ENCODE measurements around the gene XRCC4. TPM values are rescaled to one million over a fixed set of nuclear protein-coding genes. Genes with fewer than 3 reads are reported as not detected.
"Not testable (repeated sequence)": the region's sequence is repeated elsewhere in the genome, so short reads cannot be mapped to it uniquely, and the experiment has no call there.

The XRCC4 gene
- polyA plus RNA-seq (2013, experiment 1 of 2; ENCODE audit: insufficient read length), result 7.1 TPM
- polyA plus RNA-seq (2013, experiment 2 of 2; ENCODE audit: insufficient read length), result 7.6 TPM

DNA sequence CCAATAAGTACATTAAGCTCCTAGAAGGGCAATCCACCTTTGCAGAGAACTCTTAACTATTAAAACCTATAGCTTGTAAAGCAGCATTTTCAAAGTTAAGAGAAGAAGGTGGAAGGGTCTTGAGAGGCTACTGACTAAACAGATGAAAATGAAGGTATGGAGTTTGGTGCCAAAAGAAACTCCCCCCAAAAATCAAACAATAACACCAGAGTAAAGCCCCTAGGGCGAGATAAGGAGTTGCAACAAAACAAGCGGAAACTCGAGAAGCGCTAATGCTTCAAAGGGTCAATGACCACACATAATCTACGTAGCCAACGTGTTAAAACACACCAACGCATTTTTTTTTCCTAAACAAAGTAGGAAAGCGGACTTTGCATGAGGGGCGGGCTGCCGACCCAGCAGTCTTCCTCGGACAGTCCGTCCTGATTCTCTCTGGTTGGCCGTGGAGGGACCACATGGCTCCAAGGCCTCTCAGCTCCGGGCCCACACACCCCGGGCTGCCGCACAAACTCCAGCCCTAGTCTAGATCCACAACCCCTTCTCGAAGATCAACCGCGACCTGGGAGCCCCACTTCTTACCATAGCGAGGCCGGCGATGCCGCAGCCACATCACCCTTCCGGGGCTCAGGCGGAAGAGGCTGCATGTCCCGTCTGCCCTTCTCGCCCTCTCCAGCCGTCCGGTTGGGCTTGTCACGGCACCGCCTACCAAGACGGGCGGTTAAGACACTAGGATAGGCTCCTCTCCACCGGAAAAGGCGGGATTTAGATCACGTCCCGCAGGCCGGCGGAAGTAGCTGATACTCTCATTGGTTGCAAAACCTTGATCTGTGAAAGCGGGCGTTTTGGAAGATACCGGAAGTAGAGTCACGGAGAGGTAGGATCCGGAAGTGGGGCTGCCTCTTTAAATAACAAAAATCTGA, at the start of gene XRCC4, which contains the start of gene TMEM167A:
Gene XRCC4 (plus strand): TSS at position 806 of the 920 bp plus-strand sequence. CDS start 27,373 bp downstream, outside the sequence.
Gene TMEM167A (minus strand): TSS at position 653 of the 920 bp plus-strand sequence. CDS start 71 bp downstream, at position 582.
- DNase-seq, result peak; percentile 99

DNA sequence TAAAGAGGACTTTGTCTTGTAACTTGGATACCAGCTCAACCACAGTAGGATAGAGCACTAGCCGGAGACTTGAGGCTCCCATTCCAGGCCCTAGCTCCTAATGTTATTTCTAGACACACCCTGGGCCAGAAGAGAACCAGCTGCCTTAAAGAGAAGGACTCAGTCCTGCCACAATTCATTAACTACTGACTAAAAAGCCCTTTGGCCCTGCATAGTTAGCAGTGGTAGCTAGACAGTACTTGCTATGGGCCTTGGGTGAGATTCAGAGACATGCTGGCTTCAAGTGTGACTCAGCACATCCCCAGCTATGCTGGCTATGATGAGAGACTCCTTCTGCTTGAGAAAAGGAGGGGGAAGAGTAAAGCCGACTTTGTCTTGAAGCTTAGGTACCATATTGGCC, 47.4 kb upstream of the XRCC4 start:
- peak; percentile 50 for DNase-seq

DNA sequence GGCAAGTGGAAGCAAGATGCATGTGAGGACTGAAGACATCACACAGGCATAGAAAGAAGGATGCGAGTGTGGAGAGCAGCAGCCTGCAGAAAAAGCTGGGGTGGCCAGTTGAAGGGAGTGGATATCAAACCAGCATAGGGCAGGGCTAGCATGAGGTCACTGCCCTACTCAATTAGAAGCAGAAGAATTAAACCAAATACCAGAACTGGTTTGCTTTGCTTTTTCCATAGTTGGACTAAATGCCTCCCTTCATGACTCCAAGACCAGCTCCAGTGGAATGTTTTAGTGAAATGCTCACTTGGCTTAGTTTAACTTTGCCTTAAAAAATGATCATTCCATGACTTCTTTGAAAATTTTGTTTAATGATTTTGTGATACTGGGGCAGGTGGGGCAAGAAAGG, 46.0 kb upstream of the XRCC4 start:
- DNase-seq, result no peak

DNA sequence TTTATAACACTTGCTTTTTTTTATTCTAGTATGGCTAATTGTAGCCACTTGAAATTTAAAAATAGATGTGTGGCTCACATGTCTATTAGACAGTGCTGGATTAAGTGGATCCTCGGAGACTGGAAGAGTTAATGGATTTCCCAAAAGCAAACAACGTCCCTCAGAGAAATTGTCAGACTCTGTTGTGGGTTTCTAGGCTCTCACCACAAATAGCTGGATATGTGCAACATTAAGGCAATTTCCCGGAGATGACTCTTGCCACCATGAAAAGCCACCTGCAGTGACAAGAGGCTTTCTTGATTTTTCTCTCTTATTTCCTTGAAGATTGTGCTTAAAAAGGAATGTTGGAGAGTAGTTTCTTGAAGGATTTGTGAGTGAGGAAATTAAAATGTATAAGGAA, 43.3 kb upstream of the XRCC4 start:
- DNase-seq, result no peak

DNA sequence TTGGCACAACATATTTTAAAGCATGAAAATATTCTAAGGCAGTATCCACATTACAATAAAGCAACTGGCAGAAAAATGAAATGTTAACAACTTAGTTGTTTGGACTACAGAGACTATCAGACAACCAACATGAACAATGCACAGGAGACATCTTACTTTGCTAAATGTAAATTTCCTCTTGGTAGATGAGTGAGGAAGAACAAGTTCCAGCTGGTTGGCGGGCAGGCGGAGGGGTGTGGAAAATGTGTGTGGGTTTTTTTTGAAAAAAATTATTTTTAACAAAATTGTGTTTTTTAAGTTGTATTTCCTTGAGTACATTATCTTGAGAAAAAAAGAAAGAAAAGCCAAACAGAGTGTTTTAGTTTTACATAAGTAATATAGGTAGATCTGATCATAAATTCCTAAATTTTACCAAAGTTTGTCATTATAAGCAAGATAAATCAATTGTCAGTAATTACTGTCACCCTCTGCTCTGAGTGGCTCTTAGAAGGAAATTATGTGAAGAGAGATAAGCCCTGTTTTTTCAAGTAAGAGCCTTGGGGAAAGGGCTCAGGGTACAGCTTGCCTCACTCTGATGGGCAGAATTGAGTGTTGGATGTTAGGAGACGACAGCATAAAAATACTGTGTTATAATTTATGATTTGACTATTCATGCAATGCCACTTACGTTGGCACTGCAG, 42.7 kb upstream of the XRCC4 start:
- no peak for DNase-seq

DNA sequence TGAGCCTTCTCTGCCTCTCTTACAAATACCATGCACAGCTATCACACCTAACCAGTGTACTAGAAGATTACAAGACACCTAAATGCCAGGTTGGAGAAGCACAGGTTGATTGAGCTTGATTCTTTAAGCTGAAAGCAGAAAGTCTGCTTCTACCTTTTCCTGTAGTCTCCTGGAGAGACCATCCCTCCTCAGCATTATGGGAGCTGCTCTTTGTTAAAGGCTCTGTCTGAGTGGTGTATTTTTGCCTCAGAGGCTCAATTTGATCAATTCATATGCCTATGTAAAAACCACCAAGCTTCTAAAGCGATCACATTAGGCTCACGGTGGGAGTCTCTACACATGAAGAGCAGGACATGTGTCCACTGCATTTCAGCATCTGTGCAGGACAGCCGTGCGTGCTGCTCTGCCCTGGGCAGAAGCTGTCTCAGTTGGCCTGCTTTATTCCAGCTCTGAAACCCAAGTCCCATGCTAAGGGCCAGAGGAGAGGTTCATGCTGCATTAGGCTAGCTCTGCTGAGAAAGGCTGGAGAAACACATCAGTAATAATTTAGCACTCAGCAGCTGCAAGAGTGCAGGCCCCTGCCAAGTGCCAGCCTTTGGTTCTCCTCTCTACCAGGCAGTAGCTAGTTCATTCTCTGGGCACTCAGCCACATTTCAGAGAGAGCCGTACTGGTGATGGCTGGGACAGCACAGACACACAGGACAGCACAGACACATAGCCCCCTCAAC, 41.8 kb upstream of the XRCC4 start:
- DNase-seq, result no peak

DNA sequence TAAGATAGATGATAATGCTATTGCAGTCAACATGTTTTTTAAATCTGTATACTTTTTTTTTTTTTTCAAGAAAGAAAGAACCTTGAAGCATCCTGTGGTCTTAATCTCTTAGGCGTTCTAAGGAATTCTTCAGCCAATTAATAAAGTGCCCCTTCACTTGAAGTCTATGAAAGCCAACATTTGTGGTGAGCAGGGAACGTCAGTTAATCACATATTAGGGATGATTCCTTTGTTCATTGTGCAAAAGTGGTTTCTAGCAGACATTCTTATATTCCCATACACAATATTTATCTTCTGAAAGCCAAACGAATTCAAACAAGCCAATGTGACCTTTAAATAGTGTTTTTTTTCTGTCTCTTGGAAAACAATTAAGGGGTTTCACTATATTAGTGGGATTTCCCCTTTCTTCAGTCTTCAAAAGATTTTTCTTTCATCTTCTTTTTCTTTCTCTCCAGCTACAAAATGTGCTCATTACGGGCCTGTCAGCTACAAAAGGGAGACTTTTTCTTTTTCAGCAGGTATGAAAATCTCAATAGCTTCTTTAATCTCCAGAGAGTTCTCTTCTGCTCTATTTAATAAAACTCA, 40.3 kb upstream of the XRCC4 start:
- peak; percentile 19 for DNase-seq

DNA sequence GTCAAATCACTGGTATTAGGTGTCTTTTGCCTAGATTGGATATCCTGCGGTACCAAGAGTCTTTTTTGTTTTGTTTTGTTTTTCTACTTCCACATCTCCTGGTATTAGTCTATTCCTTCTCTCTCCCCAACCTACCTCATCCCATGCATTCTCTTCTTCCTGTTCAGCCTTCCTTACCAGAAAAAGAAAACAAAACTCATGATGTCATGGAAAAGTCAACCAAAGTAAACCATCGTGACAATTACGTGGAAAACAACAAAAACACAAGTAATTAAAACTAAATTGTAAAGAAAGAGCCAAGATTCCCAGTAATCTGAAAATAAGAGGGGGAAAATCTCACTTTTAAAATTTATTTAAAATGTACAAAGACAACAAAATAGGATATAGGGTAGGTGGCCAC, 38.4 kb upstream of the XRCC4 start:
- DNase-seq, result no peak

DNA sequence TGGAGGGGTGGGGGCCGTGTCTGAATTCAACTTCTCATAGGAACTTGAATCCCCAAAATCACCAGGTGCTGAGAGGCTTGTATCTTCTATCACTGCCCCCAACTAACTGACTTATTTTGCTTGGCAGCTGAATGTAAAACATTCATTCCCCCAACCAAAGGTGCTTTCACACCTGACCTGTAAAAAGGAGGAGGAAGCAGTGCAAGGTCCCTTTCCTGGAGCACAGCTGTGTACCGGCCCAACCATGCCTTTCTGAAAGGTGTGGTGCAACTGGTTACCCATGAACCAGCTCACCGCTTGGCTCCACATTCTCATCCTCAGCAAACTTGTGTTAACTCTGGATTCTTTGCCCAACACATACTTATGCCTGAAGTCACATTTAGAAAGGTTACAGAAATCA, 34.8 kb upstream of the XRCC4 start:
- DNase-seq, result no peak

DNA sequence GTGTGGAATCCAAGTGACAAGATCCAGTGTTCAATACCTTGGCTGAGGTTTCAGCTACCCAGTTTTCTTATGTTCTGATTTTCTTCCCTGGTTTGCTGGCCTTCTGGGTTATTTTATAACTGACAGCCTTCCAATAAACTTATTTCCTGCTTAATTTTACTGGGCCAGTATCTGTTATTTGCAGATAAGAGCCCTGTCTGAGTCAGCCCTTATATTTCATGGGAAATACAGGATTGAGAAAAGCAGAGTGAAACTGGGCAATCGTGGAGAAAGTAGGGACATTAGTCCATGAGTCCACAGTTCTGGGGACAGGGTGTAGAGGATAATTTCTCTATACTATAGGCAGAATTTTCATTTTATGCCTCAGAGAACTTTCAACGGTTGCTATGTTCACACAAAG, 32.4 kb upstream of the XRCC4 start:
- no peak for DNase-seq

DNA sequence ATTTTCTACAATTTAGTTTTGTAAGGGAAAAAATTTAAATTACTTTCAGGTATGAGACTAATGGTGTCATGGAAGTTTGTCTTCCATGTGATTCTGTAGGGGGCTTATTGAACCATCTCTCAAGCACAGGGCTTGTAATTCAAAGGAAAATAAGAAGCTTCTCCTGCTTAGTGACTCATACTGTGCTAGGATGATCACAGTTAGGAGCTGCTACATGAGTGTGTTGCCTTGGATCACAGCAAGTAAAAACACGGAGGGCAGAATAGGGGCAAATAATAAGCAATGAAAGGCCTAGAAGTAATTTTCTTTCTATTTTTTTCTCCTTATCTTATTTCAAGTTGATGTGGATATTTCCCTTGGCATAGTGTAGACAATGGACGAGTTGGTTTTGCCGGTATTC, 29.1 kb upstream of the XRCC4 start:
- DNase-seq, result no peak

DNA sequence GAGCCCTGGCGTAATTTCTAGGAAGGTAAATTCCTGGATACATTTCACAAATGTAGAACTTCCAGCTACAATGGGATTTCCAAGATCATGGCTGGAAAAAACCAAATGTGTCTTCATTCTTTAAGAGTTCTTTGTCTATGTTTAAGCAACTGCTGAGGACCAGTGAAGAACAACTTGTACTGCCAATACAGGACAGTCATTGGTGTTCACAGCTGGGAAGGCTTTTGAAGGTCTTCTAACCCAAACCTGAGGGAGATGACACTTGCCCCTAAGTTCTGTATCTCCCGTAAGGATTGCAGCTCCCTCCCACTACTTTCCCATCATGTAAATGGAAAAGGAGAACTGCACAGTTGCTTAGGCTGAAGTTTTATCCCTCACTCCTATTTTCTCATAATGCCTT, 28.5 kb upstream of the XRCC4 start:
- DNase-seq, result no peak

DNA sequence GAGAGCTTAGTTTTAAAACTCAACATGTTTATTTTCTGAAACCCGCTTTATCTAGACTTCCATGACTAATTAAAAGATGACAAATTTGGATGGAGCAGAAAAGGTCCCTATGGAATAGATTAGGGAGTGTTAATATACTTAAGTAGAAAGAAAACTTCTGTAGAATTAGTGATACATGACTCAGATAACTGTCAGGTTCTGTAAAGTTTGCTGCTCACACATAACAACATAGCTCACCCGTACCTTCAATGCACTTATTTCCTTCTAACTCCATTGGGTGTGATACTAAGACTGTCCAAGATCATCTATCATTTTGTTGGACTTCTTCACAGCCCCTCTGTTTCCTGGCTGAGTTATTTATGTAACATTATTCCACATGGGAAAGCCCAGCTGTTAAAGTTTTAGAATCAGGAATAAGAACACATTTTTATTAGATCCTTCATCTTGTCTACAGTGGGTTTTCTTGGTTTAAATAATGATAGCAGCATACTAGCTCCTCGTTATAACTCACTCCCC, 27.9 kb upstream of the XRCC4 start:
- no peak for DNase-seq

DNA sequence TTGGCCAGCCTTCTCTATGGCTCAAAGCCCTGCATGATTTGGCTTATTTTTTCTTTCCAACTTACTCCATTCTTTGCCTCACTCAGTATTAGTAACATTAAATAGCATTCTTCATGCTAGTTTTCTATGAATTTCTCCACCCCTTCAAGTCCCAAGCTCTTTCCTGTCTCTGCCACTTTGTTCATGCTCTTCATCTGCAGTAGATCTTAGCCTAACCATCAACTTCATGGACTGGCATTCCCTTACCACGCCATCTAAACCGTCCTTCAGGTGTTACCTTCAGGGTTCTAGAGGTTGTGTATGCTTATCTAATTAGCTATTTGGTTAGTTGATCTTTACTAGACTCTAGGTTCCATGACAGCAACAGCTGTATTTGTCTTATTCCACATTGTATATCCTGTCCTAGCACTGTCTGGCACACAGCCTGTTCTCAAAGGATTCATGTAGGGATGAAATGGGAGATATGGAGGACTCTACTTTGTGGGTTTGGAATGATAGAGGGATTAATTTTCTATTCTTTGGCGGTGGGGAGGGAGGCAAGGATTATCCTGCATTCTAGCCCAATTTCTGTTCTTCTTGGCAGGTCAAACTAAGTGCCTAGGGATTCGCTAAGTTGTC, 26.5 kb upstream of the XRCC4 start:
- no peak for DNase-seq

DNA sequence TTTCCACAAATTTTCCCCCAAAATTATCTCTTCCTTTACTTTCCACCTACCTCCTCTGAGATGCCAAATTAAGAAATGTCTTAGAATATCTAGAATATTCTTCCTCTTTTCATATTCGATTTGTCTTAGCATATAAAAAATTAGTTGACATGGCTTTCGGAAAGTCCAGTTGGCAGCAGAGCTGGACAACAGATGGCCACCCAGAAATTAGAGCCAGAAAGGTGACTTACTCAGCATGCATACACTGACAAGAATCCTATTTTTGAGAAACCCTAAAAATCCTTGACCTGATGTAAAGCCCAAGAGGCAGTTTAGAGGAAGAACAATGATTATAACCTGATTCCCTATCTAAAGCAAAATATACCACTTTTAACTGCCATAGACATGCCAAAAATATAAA, 22.2 kb upstream of the XRCC4 start:
- no peak for DNase-seq

DNA sequence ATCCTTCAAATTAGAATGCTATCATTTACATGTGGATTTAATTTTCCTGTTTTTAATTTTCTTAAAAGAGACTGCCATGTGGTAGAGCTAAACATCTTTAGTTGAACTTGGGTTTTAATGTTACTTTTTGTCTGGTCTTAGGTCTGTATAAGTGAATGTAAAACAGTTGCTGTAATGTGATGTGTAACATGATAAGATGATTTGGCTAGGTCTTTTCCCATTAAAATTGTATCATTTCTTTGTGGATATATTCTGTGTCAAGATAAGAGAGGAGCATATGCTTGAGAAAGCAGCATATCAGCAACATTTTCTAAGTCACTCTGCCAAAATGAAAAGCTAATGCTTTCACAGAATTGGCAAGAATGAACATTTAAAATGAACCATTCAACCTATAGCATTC, 18.6 kb upstream of the XRCC4 start:
- DNase-seq, result no peak

DNA sequence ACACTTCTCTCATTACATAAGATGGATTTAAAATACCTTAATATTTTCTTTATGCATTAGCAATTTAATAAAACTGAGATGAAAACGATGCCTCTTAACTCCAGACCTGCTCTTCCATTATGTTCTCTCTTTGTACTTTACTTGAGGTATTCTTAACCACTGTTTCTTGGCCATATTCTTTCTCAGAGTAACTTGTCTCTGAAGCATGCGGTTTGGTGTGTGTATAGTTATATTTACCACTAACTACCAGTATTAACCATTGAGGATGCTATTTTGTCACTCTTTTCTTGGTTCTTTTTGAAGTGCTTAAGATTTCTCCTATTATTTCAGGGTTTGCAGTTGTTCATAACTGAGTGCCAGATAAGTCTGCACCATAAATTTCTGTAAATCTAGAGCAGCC, 18.0 kb upstream of the XRCC4 start:
- DNase-seq, result no peak

DNA sequence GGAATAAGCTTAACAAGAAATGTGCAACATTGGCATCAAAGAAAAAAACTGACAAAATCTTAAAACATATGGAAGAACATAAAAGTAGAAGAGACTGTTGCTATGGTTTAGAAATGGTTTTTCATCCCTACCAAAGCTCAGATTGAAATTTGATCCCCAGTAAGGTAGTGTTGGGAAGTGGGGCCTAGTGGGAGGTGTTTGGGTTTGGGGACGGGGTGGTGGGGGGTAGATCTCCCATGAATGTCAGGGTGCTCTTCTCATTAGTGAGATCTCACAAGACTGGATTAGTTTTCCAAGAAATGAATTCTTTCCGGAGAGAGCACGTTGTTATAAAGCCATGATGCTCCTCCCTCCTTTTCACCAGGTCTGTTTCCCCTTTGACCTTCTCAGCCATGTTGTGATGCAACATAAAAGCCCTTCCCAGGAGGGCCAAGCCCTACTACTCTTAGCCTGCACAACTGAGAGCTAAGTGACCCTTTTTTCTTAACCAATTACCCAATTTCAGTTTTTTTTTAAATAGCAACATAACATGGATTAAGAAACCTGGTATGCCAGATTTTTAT, 10.7 kb upstream of the XRCC4 start:
- no peak for DNase-seq

DNA sequence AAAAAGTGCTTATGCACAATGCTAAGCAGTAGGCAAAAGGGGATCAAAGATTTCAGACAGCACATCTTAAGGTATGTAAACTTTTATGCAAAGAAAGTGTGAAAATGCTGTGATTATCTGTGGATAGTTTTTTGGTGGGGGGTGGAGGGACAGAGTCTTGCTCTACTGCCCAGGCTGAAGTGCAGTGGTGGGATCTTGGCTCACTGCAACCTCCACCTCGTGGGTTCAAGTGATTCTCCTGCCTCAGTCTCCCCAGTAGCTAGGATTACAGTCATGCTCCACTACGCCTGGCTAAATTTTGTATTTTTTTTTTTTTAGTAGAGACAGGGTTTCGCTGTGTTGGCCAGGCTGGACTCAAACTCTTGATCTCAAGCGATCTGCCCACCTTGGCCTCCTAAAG, 10.0 kb upstream of the XRCC4 start:
- DNase-seq, result not testable (repeated sequence)

DNA sequence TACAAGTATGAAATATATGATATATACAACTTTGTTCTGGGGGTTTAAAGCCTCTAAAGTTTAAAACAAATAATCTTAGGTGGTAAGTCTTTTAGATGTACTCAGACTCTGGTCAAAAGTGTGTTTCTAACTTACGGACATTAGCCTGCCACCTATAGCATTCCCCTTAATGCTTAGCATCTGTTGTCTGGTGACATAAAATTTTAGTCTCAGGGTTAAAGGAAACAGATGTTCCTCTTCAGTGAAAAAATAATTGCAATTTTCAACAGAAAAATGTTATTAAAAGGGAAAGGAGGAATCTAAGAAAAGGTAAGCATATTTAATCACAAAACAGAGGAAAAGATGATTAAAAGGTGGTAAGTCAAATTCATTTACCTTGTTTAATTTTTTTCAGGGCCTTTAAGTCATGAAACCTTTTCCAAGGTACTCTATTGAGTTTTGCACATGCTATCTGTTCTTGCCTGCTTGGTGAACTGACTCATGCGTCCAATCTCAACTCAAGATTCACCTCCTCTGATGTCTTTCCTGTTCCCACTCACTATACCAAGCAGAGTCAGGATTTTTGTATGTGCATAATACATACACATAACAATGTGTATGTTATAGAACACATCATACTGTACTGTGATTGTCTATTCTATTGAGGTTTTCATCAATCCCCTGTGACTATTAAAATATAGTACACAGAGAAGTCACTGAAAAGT, 8.1 kb upstream of the XRCC4 start:
- no peak for DNase-seq
